ENCODE measurements around the gene IMP4. TPM values are rescaled to one million over a fixed set of nuclear protein-coding genes. Genes with fewer than 3 reads are reported as not detected.

IMP4 gene
- polyA plus RNA-seq, 1 of the 3 experiments (the other 2 are of a cell fraction) = 252 TPM

GRCh38 chr2:130303169-130303568 lies 39.5 kb upstream of the IMP4 start:
- ChIA-PET CTCF (no interaction called here), POLR2A (no interaction called here)
- Histone ChIP-seq H3K9me3 (no peaks in the 10 kb centered on the region), H3K4me1 (ENCODE audit: control insufficient read depth in 1 of 2, insufficient read depth in 2 of 2, low read depth in 1 of 2, low read length in 1 of 2) (no peaks in the 10 kb centered on the region), H3K36me3 (replicated peaks in 1 of 2; ENCODE audit: control insufficient read depth in 1 of 2, insufficient read depth in 2 of 2, low read length in 1 of 2) (no peaks in the 10 kb centered on the region), H3K4me2 (no peak overlapping the region), H3F3A (replicated peaks; ENCODE audit: insufficient read depth) (no peaks in the 10 kb centered on the region), H3K27me3 (ENCODE audit: insufficient read depth) (no peaks in the 10 kb centered on the region), H3K9ac (no peak overlapping the region), H3K9me2 (no peaks in the 10 kb centered on the region), H3K4me3 (ENCODE audit: low read depth in 2 of 2, low read length in 1 of 2) (no peak overlapping the region), H3K79me2 (ENCODE audit: insufficient read depth) (no peaks in the 10 kb centered on the region), H2AFZ (ENCODE audit: low read depth) (no peak overlapping the region), H4K20me1 (ENCODE audit: insufficient read depth) (no peaks in the 10 kb centered on the region), H3K27ac (ENCODE audit: low read depth in 2 of 2, low read length in 1 of 2) (no peak overlapping the region)
- TF ChIP-seq CTCF (IDR thresholded peaks at IDR 0.05) (no peak), IRF3 (IDR thresholded peaks at IDR 0.05; ENCODE audit: low read depth, low read length) (no peak), EZH2phosphoT487 (IDR thresholded peaks at IDR 0.05; ENCODE audit: borderline replicate concordance, low read depth) (no peak), RXRA (IDR thresholded peaks at IDR 0.05; ENCODE audit: borderline replicate concordance, low read depth) (no peak), ELF1 (IDR thresholded peaks at IDR 0.05) (no peak), MEF2A (IDR thresholded peaks at IDR 0.05; ENCODE audit: borderline replicate concordance, low read depth) (no peak), PBX3 (IDR thresholded peaks at IDR 0.05) (no peak), USF1 (IDR thresholded peaks at IDR 0.05; ENCODE audit: borderline replicate concordance, low read depth) (no peak), USF2 (IDR thresholded peaks at IDR 0.05; ENCODE audit: borderline replicate concordance, low read depth, low read length) (no peak), RCOR1 (IDR thresholded peaks at IDR 0.05; ENCODE audit: low read length) (no peak), FOXM1 (IDR thresholded peaks at IDR 0.05; ENCODE audit: low read depth) (no peak), TEAD4 (IDR thresholded peaks at IDR 0.05; ENCODE audit: borderline replicate concordance, insufficient read depth) (no peak)
- DNase-seq = no peak

Data from SK-N-SH (cell line).